T-helper 1 cell treated with Interleukin-12 subunit alpha and Interleukin-12 subunit beta and Interleukin-4 antibody, amounts not matched to agents 30 ng/mL and 1 ng/mL, for 36 hours (primary cell): ENCODE results near the gene CRYBG2. TPM values are rescaled to one million over a fixed set of nuclear protein-coding genes. Genes with fewer than 3 reads are reported as not detected.
"Not testable (repeated sequence)": the region's sequence is repeated elsewhere in the genome, so short reads cannot be mapped to it uniquely, and the experiment has no call there.

Experiments
- intact Hi-C: fragments of 100-400 bp; cut with micrococcal nuclease; formaldehyde crosslinking; loops from one replicate; pipeline ENCODE4 v1.15.1; 2024
- total RNA-seq: library from RNA; stranded (reverse); gene quantifications from 2 replicates; pipeline ENCODE4 v1.2.3, GENCODE V29; 2022

The CRYBG2 gene
- total RNA-seq, 1 donor from 2014 or later = 4.2 TPM

DNA sequence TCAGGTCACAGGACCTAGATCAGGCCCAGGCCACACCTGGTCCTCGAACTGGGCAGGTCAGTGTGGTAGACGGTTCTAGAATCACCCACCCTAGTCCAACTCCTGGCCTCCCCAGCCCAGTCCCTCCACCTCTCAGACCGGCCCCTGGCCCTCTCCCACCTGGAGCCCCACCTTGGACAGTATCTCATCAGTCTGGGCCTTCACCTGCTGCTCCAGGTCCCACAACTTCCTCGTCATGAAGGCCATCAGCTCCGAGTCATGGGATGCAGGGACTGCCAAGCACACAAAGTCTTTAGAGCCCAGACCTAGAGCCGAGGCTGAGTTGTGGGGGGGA, 56.2 kb downstream of the CRYBG2 start:
- intact Hi-C loops = no loop called here

DNA sequence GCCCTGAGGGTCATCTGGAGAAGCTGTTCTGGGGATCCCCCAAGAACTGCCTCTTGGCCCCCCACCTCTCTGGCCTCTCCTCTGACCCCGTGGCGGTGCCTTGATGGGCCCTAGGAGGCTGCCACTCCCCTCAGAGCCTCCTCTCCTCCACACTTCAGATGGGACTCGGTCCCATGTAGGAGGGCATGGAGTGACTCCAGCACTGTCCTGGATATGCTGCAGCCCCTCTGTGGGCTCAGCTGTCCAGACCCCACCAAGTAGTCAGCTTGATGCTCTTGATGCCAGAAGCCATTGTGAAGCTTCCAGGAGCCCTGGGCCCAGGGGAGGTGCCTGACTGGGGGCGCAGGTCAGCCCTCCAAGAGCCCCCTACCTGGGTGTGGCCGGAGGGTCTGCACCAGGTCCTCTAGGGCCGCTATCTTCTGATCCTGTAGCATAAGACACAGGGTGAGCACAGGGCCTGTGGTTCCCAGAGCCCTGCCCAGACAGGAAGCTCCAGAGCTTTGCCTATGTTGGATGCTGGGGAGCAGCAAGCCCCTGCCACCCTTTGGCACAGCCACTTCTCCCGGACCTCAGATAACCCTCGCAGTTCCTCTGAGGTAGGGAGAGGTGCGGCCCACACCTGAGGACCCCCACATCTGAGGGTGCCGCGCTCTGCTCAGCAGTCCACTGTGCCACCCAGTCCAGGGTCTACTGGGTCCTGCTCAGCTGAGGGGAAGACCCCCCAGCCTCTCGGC, 56.7 kb downstream of the CRYBG2 start:
- intact Hi-C loops = no loop called here

DNA sequence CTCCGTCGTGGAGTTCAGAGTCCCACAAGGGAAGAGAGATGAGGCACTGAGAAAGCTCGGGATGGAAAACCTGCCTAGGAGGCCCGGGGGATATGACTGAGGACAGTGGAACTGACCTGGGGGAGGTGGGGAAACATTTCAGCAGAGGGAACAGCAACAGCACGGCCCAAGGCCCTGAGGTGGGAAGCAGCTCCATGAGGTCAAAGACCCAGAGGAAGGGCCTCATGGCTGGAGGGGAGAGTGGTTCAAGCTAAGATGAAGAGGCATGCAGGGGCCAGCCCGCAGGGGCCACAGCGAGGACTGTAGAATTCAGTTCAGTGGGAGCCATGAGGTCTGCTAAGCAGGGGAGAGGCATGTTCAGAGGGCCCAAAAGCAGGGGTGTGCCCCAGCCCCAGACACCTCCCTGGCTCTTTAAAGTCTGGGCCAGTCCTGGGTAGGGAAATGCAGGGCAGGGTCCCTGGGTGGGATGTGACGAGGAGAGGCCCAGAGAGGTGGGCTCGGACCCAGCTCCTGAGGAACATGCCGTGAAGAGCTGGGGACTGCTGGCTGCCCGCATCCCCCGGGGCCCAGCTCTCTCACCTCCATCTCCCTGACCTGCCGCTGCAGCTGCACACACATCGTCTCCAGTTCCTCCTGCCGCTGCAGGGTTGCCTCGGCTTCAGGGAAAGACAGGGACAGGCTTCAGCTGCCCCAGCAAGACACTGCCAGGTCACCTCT, 57.4 kb downstream of the CRYBG2 start:
- intact Hi-C loops = no loop called here

DNA sequence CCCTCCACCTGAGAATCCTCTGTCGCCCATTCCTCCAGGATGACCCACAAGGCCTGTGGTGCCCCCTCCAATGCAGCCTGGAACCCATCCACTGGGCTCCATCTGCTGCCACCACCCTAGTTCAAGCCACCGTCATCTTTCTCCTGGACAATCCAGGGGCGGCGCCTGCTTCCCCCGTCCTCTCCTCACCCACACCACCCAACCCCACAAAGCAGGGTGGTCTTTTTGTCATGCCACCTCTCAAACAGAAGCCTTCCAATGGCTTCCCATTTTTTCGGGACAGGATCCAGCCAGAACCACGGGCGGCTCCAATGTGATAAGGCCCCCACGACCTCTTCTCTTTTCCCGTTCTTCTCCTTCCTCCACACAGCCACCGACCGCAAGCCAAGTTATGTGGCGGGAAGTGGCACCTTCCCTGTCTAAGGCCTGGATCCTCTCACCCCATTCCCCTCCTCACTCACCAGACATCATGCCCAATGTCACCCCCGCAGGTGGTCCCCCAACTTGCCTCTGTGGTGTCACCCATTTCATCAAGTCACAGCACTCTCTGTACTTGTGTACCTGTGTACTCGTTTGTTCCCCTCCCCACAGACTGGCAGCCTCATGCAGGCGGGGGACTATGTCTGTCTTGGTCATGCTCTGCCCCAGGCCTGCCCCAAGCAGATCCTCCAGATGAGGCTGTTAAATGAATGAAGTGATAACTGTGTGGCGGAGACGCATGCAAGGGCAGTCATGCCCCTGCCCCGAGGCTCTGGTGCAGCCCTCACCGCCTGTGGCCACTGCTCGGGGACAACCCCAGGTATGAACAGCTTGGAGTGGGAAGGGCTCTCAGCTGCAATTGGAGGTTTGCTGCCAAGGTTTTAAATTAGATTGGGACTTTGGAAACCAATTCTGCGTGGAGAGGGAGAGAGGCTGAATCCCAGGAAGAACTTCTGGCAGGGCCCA, 58.5 kb downstream of the CRYBG2 start:
- intact Hi-C loops = no loop called here

DNA sequence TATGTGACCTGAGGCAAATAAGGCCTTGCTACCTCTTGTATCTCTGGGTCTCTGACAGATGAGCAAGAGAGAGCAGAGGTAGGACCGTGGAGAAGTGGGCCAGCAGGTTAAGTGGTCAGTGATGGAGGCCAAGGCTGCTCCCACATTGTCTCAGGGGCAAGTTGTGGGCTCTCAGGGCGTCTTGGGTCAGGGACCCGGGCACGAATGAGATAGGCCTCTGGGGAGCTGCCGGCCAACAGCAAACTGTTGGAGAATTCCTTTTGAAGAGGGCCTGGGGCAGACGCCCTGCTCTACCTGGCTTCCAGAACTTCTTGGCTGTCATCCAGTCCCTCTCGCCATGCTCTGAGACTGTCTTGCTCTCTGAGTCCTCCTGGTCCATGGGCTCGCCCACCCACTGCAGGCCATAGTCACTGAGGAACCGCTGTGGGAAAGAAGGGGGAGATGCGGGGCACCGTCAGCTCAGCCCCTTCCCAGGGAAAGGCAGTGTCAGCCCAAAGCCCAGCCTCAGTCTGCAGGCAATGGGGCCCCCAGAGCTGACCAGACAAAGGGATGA, 59.9 kb downstream of the CRYBG2 start:
- intact Hi-C loops = no loop called here

DNA sequence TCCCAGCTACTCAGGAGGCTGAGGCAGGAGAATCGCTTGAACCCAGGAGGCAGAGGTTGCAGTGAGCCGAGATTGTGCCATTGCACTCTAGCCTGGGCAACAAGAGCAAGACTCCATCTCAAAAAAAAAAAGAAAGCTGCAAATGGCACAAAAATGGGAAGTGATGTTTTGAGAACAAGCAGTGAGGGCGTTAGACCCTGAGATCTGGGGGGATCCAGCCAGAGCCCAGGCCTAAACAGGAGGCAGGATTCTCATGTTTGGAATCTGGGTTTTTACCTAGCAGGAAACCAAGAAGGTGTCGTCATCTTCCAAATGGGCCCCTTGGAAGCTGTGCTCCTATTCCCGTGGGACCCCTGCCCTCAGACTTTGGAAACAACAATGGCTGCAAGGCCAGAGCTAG, 61.2 kb downstream of the CRYBG2 start:
- intact Hi-C loops = not testable (repeated sequence)

DNA sequence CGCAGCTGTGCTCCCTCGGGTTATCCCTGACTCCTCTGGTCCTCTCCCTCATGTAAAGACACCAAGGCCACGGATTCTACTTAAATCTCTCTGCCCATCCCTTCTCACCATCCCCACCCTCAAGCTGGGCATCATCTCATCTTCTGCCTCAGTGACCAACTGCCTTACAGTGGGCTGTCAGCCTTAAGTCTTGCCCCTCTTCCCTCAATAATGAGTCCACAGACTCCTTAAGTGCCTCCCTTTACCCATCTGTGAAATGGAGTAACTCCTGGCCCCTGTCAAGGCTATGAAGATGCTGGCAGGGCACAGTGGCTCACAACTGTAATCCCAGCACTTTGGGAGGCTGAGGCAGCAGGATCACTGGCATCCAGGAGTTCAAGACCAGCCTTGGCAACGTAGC, 62.0 kb downstream of the CRYBG2 start:
- intact Hi-C loops = no loop called here

DNA sequence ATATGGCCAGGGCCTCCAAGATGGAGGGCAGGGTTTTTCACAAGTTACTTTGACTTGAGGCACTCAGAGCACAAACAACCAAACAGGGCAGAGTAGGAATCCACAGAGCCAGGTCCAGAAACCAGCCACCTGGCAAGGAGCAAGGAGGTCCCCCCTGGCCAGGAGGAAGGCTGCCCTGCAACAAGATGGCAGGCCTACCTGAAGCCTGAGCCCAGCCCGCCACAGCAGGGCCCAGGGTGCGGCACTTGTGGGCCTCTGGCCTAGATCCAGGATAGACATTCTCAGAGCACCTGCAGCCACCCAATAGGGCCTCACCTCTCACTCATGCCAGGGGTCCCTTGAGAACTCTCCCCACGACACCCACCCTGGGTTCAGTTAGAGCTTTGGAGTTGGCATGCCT, 62.5 kb downstream of the CRYBG2 start:
- intact Hi-C loops = no loop called here

DNA sequence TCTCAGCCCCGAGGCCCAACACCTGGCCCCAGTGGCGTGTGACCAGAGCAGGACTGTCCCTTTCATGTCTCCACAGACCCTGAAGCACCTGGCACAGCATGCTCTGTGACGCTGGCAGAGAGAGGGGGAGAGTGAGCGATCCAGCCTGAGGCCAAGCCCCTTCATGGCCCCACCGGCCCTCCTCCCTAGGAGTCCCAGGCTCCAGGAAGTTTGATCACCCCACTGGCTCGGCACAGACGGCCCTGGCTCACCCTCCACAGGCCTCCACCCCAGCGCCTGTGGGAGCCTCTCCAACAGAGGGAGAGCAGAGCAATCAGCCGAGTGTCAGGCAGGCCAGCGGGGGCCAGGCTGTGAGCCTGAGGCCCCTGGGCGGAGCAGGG, 63.1 kb downstream of the CRYBG2 start:
- intact Hi-C loops = no loop called here

DNA sequence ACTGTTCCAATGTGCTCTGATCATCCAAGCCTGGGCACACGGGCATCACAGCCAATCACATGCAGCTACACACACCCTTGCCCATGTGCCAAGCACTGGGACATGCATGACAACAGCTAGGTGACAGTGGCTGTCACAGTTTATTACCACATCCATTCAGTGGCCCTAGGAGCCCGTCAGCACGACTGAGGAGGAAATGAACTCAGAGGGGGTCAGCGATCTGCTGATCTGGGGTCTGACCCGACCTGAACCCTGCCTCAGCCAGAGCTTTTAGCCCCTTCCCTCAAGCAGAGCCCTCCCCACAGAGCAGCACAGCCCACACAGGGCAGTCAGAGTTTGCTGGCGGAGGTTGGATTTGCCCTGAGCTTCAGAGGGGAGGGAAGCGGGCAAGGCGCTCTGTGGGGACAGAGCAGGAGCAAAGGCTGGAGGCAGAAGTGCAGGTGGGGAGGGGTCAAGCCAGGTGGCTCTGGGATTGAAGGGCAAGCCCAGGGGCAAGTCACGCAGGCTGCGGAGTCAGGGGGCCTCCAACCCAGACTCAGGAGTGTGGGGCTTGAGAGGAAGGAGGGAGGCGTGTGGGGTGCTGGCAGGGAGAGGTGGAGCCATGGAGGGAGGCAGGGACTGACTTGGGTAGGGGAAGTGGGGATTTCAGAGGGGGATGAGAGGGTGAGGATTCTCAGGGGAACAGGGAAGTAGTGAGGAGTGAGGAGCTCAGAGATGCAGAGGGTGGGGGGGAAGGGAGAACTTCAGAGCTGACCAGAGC, 63.6 kb downstream of the CRYBG2 start:
- intact Hi-C loops = no loop called here

DNA sequence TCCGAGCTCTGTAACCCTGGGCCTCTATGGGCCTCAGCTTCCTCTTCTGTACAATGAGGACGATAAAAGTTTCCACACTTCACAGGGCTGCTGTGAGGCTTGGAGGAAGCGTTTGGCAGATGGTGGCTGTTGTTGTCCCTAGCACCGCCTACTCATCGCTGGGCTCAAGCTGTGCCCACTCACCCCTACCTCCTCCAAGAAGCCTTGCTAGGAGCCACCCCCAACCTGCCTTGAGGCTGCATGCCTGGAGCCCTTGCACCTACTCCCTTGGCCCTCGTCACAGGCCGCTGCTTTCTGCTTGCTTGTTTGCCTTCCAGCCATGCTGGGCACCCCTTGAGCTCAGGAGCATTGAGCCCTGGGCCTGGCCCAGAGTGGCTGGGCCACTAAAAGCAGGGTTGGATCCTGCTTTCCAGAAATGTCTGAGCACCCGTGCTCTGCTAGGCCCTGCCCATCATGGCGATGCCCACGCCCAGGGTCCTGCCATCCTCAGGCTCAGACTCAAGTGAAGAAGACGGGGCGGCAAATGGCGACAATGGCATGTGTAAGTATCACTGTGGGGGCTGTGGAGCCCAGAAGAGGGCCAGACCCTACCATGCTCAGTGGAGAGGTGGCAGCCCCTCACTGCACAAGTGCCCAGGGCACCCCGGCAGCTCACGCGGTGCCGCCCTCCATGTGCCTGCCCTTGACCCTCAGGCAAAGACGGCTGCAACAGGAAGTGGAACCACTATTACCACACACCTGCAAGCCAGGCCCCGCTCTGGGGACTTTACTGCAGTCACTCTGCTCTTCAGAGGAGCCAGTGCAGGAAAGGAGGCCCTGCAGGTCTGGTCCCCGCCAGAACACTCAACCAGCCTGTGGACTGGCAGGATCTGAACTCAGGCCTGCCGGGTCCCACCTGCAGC, 64.5 kb downstream of the CRYBG2 start:
- intact Hi-C loops = loop anchor here (10.0 kb wide), 2 partner anchors 255 to 405 kb away; partner anchors contain the start of gene ARID1A

DNA sequence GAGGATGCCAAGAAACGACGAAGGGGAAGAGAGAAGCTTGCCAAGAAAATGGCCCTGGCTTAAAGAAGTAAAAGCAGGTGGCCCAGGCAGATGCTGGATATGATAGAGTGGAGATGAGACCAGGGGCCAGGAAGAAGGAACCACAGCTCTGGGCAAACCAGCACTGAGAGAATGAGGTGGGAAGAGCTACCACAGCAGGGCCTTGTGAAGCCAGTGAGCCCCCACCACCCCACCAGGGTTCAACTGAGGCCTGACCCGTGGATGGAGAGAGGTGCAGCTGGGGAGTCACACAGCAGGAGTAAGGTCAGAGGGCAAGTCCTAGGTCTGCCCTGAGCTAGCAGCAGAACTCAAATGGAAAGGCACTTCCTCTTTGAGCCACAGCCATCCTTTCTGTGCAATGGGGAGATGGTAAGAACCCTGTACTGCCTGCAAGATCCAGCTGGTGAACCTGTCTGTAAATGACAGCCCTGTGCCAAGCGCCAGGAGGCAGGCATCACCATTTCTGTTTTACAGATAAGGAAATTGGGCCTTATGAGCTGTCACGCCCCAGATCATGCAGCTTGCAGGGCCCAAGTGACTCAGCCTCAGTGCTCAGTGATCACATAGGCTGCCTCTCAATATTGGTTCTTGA, 65.5 kb downstream of the CRYBG2 start:
- intact Hi-C loops = loop anchor here (1.0 to 10.0 kb wide), 3 partner anchors 103 to 406 kb away; partner anchors contain the start of gene ARID1A

DNA sequence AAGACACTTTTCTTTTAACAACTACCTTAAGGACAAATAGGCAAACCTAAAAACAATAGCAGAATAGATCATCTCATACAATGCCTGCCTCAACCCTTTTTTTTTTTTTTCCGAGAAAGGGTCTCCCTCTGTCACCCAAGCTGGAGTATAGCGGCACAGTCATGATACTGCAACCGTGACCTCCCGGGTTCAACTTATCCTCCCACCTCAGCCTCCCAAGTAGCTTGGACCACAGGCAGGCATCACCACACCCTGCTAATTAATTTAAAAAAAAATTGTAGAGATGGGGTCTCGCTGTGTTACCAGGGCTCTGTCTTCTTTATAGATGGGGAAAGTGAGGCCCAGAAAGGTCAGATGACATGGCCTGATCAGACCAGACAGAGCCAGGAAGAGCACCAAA, 66.1 kb downstream of the CRYBG2 start:
- intact Hi-C loops = loop anchor here (1.0 to 10.0 kb wide), 6 partner anchors 19 to 407 kb away; partner anchors contain the start of gene ARID1A

DNA sequence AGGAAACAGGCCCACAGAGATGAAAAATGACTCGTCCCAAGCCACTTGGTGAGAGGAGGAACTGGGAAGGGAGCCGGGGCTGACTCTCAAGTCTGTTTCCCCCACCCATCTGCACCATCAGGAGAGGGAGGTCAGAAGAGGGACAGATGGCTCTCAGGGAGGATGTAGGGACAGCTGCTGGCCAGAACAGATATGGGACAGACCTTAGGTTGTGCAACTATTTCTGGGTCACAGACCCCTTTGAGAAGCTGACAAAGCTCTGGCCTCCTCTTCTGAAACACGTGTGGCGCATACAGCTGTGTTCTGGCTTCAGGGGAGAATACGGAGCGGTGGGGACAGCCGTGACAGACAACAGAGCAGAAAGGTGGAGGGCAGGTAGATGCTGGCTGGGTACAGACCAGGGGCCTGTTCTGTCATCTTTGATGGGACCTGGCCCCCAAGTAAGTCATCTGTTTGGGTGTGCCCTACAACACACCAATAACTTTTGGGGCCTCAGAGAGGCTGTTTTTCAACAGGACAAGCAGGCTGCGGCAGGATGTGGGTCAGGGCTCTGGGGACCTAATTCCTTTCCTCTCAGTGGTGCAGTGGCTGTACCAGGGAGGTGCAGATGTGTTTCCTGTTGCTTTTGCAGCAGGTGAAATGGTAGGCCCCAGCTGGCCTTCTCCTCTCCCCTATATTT, 66.8 kb downstream of the CRYBG2 start:
- intact Hi-C loops = loop anchor here (1.0 to 10.0 kb wide), 5 partner anchors 20 to 408 kb away; partner anchors contain the start of gene ARID1A

DNA sequence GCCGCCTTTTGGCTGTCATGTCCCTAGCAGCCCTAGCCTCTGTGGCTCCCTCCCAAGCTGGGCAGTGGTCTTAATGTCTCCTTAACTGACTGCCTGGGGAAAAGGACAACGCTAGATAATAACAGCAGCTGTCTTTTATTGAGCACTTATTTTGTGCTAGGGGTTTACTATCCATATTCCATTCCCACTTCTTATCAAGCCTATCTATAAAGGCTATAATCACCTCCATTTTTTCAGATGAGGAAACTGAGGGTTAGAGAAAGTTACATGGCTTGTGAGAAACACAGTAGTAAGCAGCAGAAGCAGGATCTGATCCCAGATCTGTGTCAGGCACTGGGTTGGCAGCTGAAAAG, 67.9 kb downstream of the CRYBG2 start:
- intact Hi-C loops = loop anchor here (10.0 kb wide), 2 partner anchors 259 to 409 kb away; partner anchors contain the start of gene ARID1A

DNA sequence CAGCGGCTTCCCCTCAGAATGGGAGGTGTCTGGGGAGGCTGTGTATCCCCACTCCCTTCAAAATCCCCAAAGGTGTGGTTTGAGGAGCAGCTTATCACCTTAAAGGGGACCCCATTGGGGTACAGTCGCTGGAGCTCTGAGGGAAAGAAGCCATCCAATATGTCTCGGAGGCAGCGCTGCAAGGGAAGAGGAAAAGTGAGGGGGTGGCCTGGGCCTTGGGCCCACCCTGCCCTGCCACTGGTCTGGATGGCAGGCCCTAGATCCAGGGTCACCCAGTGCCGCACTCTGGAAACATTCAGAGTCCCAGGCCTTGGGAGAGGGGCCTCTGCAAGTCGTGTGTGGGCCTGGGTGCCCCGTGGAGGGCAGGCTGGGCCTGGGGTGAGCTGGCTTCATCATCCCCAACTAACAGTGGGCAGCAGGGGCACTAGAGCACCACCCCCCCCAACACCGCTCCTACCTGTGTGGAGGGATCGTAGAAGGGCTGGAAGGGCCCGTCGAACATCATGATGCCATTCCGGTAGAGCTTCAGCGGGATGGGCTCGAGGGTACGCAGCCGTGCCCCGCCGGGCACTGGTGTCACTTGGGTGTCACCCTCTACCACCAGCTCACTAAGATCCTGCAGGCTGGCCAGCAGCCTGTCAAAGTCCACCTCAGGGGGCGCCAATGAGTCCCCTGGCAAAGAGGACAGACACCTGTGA, 68.4 kb downstream of the CRYBG2 start:
- intact Hi-C loops = loop anchor here (1.0 to 10.0 kb wide), 5 partner anchors 51 to 409 kb away; partner anchors contain the start of genes ARID1A, CEP85 and HMGN2

DNA sequence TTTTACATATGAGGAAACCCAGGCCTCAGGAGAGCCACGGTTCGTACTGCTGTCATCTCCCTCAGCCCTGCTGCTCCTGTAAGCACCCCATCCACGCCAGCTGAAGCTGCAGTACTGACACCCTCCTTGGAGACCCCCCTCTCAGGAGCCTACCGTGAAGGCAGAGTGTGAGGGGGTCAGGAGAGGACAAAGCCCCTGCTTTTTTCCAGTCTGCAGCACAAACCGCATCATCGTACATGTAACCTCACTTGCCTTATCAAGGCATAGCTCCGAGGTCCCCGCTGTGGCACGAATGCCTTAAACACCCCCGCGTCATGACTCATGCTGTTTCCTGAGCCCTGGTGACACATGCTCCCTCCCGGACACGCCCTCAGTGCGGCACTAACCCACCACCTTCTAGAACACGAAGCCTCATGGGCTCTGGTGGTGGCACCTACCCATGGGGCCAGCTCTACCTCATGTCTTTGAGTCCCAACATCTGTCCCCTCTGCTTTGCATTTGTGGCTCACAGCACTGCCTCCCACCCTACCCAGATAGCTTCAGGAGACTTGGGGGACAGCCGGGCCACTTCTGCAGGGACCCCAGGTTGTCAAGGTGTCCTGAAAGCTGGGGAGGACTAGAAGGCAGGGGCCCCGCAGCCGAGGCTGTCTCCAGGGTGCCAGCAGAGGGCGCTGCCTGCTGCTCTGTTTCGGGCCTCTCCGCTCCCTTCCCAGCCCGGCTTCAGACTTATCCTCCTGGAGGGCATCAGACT, 69.2 kb downstream of the CRYBG2 start:
- intact Hi-C loops = loop anchor here (1.0 to 10.0 kb wide), 7 partner anchors 8 to 410 kb away; partner anchors contain the start of genes ARID1A, CEP85 and HMGN2
